Nephron (organoid): ENCODE results near the gene SH3BP1.

ENCODE experiments used
- H3K27ac Mint-ChIP-seq, 3 experiments: 2 replicates each; pipeline ENCODE4 v1.8.0; 2020; ENCODE audit warnings: mixed read lengths in 3 of 3, mild to moderate bottlenecking in 2 of 3, moderate library complexity in 1 of 3
- H3K27me3 Mint-ChIP-seq: 2 replicates; pipeline ENCODE4 v1.8.0; 2021; ENCODE audit warnings: low read depth, mild to moderate bottlenecking, moderate library complexity, mixed read lengths
- H3K36me3 Mint-ChIP-seq: 2 replicates; pipeline ENCODE4 v1.8.0; 2020; ENCODE audit warnings: low read depth, mixed read lengths
- H3K4me1 Mint-ChIP-seq: 2 replicates; pipeline ENCODE4 v1.8.0; 2020; ENCODE audit warnings: mixed read lengths
- H3K4me3 Mint-ChIP-seq, 3 experiments: 2 replicates each; pipeline ENCODE4 v1.8.0; 2020; ENCODE audit warnings: mild to moderate bottlenecking in 3 of 3, mixed read lengths in 3 of 3, moderate library complexity in 2 of 3
- H3K9me3 Mint-ChIP-seq: 2 replicates; pipeline ENCODE4 v1.8.0; 2020; ENCODE audit warnings: mixed read lengths
- TF ChIP-seq, protein P1 (sequence below), 3 experiments: fragments of 200-600 bp; sonication (generic); IDR thresholded peaks; one replicate each; pipeline ENCODE4 v1.5.0; 2021; ENCODE audit warnings: antibody characterized with exemption in 3 of 3; ENCODE audit not compliant: unreplicated experiment in 3 of 3

Gene SH3BP1

DNA sequence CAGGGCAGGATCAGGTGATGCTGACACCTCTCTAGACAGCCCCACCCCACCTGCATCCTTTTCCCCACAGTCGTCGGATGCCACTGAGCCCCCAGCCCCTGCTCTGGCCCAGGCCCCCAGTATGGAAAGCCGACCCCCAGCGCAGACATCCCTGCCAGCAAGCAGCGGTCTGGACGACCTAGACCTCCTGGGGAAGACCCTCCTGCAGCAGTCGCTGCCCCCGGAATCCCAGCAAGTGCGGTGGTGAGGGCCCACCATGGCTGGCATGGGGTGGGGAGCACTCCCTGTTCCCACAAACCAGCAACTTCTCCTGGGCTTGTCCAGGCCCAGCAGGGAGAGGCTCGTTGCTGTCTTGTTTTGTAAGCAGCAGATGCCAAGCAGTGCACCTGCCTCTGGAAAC lies 9.5 kb upstream of the SH3BP1 start:
- Mint-ChIP-seq H3K27me3 (no peaks in the 10 kb centered on the region), H3K27ac (no peak overlapping the region), H3K4me1 (peaks cover 55% of the 10 kb centered on the region), H3K36me3 (peaks cover 3% of the 10 kb centered on the region), H3K4me3 (no peak overlapping the region), H3K9me3 (no peaks in the 10 kb centered on the region)
- TF ChIP-seq, protein P1, sequence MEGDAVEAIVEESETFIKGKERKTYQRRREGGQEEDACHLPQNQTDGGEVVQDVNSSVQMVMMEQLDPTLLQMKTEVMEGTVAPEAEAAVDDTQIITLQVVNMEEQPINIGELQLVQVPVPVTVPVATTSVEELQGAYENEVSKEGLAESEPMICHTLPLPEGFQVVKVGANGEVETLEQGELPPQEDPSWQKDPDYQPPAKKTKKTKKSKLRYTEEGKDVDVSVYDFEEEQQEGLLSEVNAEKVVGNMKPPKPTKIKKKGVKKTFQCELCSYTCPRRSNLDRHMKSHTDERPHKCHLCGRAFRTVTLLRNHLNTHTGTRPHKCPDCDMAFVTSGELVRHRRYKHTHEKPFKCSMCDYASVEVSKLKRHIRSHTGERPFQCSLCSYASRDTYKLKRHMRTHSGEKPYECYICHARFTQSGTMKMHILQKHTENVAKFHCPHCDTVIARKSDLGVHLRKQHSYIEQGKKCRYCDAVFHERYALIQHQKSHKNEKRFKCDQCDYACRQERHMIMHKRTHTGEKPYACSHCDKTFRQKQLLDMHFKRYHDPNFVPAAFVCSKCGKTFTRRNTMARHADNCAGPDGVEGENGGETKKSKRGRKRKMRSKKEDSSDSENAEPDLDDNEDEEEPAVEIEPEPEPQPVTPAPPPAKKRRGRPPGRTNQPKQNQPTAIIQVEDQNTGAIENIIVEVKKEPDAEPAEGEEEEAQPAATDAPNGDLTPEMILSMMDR (IDR thresholded peaks at IDR 0.05; ENCODE audit: unreplicated experiment in 3 of 3) = no peak

GRCh38 chr22:37630839-37631435 lies 8.5 kb upstream of the SH3BP1 start:
- Mint-ChIP-seq H3K4me3 (peak overlapping the region in 1 of 3 experiments; percentile 40), H3K27me3 (no peaks in the 10 kb centered on the region), H3K27ac (peak overlapping the region; percentile 76 to 93 (median 86)), H3K9me3 (no peaks in the 10 kb centered on the region), H3K4me1 (peaks cover 46% of the 10 kb centered on the region), H3K36me3 (no peaks in the 10 kb centered on the region)
- TF ChIP-seq, protein P1 (IDR thresholded peaks at IDR 0.05; ENCODE audit: unreplicated experiment in 3 of 3) = no peak

DNA sequence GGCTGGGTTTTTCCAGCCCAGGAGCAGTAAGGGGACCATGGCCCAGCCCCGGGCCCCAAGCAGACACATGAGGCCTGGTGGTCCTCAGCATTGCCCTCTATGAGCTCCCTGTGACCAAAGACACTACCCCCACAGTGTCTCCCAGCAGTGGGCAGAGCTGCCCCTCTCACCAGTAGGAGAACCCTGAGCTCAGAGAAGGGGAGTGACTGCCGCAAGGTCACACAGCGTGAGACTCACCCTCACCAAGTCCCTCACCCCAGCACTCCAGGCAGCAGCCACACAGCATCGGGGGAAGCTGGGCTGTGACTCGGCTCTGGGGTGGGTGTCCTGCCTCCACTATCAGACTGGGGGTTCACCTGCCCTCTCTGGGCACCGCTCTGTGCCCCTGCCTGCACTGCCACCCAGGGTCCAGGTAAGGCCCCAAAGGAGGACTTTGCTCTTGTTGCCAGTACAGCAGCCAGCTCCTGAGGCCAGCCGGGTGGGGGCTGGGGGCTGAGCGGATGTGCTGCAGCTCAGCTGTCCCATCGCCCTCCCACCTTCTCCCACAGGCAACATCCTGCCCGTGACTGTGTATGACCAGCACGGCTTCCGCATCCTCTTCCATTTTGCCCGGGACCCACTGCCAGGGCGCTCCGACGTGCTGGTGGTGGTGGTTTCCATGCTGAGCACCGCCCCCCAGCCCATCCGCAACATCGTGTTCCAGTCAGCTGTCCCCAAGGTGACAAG lies 7.9 kb upstream of the SH3BP1 start:
- TF ChIP-seq, protein P1 (IDR thresholded peaks at IDR 0.05; ENCODE audit: unreplicated experiment in 3 of 3) = no peak
- peak overlapping the region; percentile 76 to 93 (median 86) for H3K27ac Mint-ChIP-seq
- no peaks in the 10 kb centered on the region for H3K9me3 Mint-ChIP-seq
- no peaks in the 10 kb centered on the region for H3K27me3 Mint-ChIP-seq
- H3K4me3 Mint-ChIP-seq = no peak overlapping the region
- H3K4me1 Mint-ChIP-seq = peaks cover 46% of the 10 kb centered on the region
- no peaks in the 10 kb centered on the region for H3K36me3 Mint-ChIP-seq

DNA sequence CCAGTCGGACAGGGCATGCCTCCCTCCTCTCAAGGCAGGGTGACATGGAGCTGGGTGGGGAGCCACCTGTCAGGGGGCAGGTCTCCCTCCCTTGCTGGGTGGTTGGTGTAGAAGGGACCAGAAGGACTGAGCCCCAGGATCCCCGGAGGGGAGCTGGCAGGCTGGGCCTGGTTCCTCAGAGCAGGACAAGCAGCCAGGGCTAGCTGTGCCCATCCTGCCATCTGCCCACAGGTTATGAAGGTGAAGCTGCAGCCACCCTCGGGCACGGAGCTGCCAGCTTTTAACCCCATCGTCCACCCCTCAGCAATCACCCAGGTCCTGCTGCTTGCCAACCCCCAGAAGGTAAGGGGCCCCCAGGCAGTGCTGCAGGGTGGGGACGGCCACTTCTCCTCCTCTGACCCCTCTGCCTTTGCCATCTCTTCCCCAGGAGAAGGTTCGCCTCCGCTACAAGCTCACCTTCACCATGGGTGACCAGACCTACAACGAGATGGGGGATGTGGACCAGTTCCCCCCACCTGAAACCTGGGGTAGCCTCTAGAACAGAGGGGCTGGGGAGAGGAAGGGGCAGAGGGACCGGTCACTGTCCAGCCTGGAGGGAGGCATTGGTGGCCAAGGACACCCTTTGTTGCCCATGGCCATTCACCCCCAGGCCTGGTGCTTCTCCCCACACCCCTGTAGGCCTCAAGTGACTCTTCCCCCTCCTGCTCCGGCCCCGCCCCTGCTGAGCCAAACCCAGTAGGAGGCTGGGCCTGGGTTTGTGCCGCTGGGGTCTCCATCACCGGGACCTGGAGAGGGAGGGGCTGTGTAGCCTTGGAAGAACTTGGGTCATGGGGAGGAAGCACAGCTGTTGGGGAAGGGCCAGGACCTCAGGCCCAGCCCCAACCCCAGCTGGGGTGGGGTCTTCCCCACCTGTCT lies 7.0 kb upstream of the SH3BP1 start:
- Mint-ChIP-seq H3K27me3 (no peaks in the 10 kb centered on the region), H3K27ac (peak overlapping the region; percentile 99 to 100 (median 99)), H3K4me3 (no peak overlapping the region), H3K36me3 (no peaks in the 10 kb centered on the region), H3K9me3 (no peaks in the 10 kb centered on the region), H3K4me1 (peaks cover 45% of the 10 kb centered on the region)
- TF ChIP-seq, protein P1 (IDR thresholded peaks at IDR 0.05; ENCODE audit: unreplicated experiment in 3 of 3) = no peak

DNA sequence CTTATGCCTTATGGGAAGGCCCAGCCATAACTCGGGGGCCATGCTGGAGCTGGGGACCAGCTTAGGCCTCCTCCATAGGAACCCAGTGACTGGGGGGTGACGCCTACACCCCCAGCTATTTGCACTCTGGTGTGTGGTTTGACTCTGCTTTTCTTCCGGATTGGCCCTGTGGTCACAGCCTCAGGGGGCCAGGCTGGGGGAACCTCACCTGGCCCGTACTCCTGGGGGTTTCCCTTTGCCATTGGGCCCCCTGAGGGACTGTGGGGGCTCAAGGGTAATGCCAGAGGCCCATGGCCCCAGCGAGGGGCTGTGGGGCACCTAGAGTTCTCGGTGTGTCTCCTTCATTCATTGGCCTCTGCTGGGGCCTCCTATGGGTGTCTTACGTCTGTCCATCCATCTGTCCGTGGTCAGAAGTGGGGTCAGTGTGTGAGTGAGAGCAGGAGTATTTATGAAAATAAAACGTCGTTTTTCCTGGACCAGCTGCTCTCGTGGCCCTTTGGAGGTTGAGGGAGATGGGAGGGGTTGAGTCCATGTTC lies 6.3 kb upstream of the SH3BP1 start:
- Mint-ChIP-seq H3K4me1 (peaks cover 50% of the 10 kb centered on the region), H3K27ac (peak overlapping the region; percentile 99 to 100 (median 99)), H3K9me3 (no peaks in the 10 kb centered on the region), H3K27me3 (no peaks in the 10 kb centered on the region), H3K4me3 (peak overlapping the region; percentile 9 to 72 (median 24)), H3K36me3 (no peaks in the 10 kb centered on the region)
- TF ChIP-seq, protein P1 (IDR thresholded peaks at IDR 0.05; ENCODE audit: unreplicated experiment in 3 of 3) = peak in 1 of 3 experiments; percentile 8
